HG03060 (cell line): ENCODE data around the gene PODXL2.

ENCODE experiments used
- ATAC-seq: cut with Tn5 transposase; IDR thresholded peaks from one replicate; pipeline ENCODE4 v1.9.1; 2021; ENCODE audit warnings: low read depth, moderate number of reproducible peaks; ENCODE audit not compliant: unreplicated experiment

PODXL2 gene, protein sequence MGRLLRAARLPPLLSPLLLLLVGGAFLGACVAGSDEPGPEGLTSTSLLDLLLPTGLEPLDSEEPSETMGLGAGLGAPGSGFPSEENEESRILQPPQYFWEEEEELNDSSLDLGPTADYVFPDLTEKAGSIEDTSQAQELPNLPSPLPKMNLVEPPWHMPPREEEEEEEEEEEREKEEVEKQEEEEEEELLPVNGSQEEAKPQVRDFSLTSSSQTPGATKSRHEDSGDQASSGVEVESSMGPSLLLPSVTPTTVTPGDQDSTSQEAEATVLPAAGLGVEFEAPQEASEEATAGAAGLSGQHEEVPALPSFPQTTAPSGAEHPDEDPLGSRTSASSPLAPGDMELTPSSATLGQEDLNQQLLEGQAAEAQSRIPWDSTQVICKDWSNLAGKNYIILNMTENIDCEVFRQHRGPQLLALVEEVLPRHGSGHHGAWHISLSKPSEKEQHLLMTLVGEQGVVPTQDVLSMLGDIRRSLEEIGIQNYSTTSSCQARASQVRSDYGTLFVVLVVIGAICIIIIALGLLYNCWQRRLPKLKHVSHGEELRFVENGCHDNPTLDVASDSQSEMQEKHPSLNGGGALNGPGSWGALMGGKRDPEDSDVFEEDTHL

DNA sequence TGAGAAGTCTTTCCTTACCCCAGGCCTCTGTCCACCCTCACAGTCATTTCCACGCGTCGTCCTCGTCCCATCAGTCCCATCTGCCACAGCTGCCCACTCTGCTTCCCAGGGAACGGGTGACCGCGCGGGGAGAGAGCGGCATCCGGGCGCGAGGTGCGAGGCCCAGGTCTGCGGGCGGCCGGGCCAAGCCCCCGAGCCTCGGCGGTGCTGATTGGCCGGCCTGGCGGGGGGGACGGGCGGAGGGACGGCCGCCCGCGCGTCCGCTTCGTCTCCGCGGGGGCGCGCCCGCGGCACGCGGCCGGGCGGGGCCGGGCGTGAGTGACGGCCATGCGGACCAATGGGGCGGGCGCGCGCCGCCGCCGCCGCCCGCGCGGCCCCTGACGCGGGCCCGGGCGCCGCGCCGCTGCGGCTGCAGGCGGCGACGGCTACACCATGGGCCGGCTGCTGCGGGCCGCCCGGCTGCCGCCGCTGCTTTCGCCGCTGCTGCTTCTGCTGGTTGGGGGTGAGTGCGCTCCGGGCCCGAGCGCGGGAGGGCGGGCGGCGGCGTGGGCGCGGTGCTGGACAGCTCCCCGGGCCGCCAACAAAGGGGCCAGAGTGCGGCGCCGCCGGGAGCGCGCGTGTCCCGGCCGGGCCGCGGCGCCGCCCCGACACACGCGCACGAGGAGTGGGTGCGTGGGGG is at the start of gene PODXL2:
Gene PODXL2, plus strand, starts transcription at position 398 of the 679 bp plus-strand sequence. Its CDS starts 35 bp downstream, at position 433.
- no peak for ATAC-seq

DNA sequence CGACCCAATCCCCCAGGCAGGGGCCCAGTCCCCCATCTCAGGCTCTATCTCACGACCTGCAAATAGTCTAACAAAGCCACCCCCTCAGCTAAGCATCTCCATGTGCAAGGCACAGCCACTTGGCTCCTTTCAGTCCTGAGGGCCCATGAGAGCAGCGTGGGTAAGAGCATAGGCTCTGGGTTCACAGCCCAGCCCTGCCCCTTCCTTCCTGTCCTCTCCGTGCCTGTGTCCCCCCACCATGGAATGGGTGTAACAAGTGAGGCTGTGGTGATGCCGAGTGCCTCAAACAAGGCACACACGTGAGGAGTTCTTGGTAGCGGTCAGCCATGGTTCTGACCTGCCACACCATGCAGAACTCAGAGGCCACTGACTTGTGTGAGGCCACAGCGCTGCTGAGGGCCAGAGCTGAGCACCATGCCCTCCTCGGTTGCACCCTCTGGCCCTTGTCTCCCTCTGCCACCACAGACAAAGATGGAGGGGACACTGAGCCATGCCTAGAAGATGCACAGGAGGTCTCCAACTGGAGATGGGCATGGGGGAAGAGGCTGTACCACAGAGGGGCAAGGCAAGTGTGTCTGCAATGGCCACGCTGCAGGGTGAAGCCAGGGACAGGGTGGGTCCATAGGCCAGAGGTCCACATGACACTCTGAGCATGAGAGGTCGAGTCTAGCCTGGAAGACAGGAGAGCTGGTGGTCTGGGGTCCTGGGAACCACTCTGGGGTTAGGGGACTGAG is 48.5 kb upstream of the PODXL2 start:
- no peak for ATAC-seq

DNA sequence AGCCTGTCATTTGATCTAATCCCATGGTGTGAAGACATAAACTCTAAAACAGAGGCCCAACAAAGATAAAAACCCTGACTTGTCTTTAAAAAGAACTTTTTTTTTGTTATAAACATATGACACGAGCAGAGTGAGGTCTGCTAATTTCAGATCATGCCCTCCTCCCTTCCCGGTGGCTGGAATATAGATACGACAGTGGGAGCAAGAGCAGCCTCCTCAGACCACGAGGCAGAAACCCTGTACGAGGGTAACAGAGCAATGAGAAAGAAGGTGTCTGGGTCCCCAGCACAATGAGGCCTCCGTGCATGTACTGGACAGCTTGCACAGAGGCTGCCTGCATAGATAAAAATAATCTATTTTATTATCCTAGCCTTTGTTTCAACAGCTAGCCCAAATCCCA is 44.3 kb upstream of the PODXL2 start:
- ATAC-seq, result no peak

DNA sequence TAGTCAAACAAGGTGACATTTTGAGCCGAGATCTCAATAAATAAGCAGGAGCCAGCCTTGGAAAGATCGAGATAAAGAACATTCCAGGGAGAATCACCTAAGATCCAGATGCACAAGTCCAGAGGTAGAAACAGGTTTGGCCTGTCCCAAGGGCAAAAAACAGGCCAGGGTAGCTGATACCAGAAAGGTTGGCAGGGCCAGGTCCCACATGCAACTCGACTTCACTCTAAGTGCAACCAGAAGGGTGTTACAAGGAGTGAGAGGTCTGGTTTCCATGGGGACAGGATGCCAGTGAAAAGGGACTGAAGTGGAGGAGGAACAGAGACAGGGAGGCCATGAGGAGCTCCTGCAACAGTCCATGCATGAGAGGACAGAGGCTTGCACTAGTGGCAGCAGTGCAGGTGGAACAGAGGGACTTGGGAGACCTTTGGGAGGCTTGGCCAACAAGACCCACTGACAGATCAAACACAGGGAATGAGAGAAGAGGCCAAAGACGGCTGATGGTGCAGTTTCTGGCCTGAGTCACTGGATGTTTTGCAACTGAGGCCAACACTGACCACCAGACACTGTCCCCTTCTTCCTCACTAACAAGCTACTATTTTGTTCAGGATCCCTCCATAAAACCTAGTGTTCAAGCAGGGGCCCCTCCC is 43.7 kb upstream of the PODXL2 start:
- ATAC-seq, result no peak

DNA sequence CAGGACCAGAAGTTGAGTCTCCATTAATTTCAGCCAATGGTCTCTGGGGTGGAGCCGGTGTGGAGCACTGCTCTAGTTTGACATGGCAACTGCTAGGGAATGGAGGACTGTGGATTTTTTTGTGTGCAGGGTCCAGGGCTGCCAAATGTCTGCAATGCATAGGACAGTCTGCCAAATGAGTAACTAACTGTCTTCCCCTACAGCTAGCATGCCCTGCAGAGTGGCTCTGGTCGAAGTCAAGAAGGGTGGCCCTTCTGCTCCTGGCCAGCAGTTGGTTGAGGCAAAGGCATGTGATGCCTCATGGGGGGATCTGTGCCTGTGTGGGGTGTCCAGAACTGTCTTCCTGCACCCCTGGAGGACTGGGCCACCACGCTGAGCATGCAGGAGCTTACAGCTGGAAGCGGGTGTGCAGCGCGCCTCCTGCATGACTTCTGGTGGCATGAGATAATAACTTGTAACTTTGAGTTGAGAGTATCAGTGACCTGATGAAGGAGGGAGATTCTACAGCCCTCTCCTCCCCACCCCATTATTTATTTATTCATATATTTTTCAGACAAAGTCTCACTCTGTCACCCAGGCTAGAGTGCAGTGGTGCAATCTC is 43.1 kb upstream of the PODXL2 start:
- no peak for ATAC-seq

DNA sequence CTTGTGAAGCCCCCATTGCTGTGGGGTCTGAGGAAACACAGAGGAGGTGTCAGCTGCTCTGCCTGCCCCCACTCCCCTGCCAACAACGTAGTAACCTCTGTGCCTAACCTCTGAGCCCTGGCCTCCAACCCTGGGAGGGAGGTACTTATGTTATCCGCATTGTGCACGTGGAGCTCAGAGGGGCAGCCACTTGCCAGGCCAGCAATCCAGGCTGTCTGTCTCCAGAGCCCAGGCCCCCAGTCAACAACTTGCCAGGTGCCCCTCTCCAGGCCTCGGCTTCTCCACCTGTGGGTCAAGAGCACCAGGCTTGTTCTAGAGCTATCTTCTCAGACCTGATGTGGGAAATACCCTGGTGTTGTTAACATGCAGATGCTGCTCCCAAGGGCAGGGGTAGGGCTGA is 41.1 kb upstream of the PODXL2 start:
- ATAC-seq, result no peak

DNA sequence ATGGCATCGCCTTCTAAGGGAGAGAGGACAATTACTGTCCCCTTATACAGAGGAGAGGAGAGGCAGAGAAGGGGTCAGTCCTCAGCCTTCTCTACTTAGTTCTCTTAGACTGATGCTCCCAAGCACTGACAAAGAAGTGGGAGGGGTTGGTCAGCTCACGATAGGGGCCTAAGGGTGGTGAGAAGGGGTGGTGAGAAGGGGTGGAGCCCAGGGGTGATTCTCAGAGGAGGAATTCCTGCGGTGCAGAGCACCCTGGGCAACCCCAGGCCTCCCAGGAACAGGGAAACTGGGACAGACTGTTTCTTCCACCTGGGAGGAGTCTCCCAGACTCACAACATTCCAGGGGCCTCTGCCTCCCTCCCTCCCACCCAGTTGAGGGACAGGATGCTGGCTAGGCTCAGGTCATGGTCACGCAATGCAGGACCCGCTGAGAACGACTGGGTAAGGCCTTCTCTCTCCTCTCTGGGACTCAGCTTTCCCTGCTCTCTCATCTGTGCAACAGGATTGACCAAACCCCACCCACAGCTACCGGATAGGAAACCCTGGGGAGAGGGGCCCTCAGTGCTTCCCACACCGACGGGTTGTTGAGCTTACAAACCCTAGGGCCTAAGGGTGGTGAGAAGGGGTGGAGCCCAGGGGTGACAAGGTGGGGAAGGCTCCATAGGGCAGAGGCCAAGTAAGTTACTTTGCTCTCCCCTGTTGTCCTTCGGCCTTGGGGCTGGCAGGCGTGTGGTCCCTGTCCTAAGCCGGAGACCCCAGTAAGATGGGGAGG is 40.0 kb upstream of the PODXL2 start:
- ATAC-seq, result no peak

DNA sequence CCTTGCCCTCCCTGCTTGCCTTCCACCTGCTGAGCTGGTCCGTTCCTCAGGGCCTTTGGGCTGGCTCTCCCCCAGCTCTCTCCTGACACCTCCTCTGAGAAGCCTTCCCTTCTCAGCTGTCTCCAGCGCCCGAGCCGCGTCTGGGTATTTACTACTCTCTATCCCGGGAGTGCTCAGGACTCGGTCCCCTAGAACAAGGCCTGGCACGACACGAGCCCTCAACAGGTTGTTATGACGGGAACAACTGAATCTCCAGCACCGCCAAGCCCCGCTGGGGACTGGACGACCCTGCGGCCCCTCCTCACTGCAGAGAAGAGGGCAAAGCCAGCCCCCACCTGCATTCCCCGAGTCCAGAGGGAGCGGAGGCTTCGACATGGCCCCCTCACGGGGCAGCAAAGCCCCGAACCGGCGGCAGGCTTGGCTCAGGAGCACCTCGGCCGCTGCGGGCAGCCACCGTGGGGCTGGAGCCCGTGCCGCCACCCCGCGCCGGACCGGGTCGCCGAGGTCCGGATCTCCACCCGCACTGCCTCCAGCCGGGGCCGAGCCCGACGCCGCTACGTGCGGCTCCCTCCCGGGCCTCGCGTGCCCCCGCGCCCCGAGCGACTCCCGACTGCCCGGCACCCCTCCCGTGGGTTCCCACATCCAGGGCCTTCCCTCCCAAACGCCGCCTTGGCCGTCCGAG is 39.2 kb upstream of the PODXL2 start:
- ATAC-seq, result no peak

DNA sequence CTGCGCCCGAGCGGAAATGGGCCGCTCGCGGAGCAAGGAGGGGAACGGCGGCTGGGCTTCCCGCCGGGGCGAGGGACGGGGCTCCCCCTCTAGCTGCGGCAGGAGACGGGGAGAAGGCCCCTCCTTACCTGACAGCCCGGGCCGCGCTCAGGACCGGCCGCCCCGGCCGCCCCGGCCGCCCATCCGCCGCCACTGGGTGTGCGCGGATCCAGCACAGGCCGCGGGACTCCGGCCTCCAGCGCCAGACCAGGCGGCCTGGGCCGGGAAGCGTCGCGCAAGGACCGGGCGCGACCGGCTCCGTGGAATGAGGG is 38.7 kb upstream of the PODXL2 start:
- ATAC-seq, result peak; percentile 1

DNA sequence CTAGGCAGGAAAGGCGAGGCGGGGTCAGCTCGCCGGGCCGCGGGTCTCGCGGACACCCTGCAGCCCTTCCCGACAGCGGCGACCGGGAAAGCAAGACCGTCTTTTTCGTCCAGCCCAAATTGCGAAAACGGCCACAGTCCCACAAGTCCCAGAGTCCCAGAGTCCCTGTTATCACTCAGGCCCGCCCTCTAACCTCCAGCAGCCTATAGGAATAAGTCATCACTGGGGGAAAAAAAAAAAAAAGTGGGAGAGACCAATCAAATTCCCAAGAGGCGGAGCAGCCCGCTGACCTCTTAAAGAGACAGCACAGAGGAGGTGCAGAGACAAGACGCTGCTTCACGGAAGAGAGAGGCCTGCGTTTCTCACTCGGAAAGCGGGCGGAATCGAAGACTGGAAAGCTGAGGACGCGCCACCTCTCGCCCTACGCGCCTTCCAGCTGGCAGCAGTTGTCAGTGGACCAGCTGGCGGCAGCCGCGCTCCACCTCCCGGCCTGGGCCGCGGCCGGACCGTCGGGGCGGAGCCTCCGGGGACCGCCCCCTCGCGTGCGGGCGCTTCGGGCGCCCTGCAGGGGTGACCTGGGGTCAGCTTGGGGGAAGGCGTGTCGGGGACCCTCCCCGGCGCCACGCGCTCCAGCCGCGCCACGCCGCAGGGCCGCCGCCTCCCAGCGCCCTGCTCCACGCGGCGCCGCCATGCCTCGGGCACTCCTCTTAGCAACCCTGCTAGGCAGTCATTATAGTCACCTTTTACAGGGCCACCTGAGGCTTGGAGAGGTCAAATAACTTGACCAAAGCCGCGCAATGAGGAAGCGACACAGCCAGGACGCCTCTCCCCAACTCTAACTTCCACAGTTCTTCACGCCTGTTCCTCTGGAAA is 38.2 kb upstream of the PODXL2 start, which contains the start of gene TPRA1:
Gene TPRA1, minus strand, starts transcription at position 141 of the 873 bp plus-strand sequence. CDS start 10,587 bp downstream, outside the sequence.
- ATAC-seq, result peak; percentile 75

DNA sequence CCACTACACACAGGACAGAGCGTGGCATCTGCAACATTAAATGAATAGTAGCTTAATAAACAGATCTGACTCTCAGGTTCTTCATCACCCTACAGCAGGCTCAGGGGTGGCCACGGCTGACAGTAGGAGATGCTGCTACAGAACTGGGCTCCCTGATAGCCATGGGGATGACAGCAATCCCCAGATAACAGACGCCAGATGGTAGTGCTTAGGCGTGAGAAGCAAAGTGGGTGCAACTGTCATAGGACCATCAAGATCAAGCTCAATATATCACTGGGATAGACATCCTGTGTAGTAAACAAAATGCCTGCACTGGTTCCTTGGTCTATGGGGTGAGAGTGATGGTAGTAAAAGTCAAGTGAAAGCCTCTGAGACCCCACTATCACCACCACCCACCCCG is 35.8 kb upstream of the PODXL2 start:
- no peak for ATAC-seq

DNA sequence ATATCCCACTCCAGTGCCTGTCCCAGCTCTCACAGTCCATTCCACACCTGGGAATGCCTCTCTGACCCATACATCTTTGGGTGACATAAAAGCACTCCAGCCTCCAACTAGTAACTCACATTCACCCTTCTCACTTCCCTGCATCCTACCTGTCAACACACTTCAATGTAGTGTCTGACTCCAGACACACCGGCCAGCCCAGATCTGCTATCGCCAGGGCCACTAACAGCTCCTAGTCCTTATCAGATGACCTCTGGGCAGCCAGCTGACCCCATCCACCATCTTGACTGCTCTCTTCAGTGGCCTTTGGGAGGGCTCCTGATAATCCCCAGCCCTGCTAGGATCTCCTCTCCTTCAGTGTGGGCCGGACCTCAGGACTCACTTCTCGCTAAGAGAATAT is 33.7 kb upstream of the PODXL2 start:
- no peak for ATAC-seq

DNA sequence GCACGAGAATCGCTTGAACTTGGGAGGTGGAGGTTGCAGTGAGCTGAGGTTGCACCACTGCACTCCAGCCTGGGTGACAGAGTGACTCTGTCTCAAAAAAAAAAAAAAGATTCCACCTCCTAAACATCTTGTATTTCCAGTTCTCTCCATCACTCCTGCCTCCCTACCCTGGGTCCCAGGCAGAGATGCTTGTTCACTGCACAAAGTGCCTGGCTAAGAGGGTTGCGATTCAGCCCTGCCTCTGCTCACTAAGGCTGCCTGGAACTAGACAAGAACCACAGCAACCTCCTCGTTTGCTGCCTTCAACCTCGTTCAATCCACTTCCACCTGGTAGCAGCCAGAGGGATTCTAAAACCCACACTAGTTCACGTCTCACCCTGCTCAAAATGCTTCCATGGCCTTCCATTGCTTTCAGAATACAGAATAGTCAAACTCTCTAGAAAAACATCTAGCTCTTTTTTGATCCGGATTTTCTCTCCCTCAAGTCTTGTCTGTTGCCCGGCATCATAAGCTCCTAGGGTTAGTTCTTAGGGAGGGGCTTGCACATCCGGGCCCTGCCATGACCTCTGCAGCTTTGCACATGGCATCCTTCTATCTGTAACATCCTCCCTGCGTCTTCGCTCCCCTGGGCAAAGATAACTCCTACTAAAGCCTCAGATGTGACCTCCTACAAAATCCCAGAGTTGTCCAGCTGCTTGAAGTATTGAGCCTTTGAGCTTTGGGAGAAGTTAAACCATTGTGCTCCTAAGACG is 31.8 kb upstream of the PODXL2 start:
- no peak for ATAC-seq

DNA sequence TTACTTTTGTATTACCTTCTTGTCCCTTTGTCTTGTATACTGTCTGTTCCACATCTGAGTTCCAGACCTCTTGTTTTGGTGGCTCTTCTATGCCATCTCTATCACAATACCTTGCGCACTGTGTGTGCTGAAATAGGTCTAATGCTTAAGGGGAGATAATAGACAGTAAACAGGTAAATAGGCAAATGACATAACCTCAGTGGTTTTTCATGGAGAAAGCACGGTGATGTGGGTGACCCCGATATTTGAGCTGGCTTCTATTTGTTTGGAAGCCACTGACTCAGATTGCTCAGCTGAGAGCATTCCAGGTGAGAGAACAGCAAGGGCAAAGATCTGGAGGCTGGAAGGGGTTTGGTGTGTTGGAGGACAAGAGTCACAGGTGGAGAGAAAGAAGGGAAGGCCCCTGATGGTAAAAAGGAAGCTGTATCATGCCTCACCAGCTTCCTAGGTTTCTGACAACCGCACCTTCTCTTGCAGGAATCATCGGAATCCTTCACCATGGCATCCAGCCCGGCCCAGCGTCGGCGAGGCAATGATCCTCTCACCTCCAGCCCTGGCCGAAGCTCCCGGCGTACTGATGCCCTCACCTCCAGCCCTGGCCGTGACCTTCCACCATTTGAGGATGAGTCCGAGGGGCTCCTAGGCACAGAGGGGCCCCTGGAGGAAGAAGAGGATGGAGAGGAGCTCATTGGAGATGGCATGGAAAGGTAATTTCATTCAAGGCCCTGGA is 30.0 kb upstream of the PODXL2 start:
- no peak for ATAC-seq

DNA sequence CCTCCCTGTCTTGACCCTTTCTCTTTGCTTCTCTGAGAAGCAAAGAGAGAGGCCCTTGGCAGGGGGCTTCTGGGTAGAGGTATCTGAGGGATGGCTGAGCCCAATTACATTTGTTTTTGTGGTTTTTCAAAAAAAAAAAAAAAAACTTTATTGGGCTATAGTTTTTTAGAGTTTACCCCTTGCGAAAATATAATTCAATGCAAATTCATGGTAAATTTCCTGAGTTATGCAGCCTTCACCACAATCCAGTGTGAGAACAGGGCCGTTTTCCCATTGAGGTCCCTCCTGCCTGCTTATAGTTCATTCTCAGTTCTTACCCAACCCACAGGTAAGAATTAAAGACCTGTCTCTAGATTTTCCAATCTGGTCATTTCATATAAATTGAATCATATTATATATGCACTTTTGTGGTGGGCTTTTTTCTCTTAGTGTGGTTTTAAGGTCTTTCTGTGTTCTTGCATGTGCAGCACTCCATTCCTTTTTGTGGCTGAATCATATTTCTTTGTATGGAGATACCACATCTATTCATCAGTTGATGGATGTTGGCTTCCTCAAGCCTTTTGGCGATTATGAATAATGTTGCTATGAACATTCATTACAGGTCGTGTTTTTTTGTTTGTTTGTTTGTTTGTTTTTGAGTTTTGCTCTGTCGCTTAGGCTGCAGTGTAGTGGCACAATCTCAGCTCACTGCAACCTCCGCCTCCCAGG is 28.1 kb upstream of the PODXL2 start:
- ATAC-seq, result no peak

DNA sequence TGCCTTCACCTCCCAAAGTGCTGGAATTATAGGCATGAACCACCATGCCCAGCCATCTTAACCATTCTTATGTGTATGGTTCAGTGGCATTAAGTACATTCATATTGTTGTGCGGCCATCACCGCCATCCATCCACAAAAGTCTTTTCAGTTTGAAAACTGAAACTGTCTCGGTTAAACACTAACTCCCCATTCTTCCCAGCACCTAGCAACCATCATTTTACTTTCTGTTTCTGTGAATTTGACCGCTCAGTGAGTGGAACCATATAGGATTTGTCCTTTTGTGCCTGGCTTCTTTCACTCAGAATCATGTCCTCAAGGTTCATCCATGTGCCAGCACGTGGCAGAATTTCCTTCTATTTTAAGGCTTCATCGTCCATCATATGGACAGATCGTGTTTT is 24.9 kb upstream of the PODXL2 start:
- no peak for ATAC-seq
